GM12891 (cell line): ENCODE results near the gene RNF150.

ENCODE experiments used
- POLR2A ChIP-seq: IDR thresholded peaks from 2 replicates; pipeline ENCODE4 v1.6.1; 2011; ENCODE audit warnings: low read depth, low read length, control low read depth
- POLR2AphosphoS5 ChIP-seq: IDR thresholded peaks from 2 replicates; pipeline ENCODE4 v1.6.1; 2011; ENCODE audit warnings: low read depth, low read length, control low read depth
- POU2F2 ChIP-seq: IDR thresholded peaks from 2 replicates; pipeline ENCODE4 v1.6.1; 2011; ENCODE audit warnings: low read depth, mild to moderate bottlenecking, control low read depth, low read length, moderate library complexity
- TAF1 ChIP-seq: IDR thresholded peaks from 2 replicates; pipeline ENCODE4 v1.6.1; 2011; ENCODE audit warnings: low read depth, low read length, control low read depth

DNA sequence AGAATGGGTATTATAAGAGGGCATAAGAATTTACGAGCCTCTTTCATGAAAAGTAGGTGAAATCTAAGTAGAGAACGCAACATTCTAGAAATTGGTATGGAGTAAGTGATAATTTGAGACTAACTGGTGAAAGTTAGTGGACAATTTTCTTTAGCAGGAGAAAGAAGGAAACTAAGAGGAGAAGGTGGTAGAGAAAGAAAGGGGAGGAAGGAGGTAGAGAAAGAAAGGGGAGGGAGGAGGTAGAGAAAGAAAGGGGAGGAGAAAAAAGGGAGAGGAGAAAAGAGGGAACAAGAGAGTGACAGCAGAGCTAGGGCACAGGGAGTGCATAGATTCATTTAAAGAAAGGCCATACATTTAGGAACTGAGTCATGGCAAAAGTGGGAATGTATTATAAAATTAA lies 94.1 kb downstream of the RNF150 start:
- TF ChIP-seq POLR2AphosphoS5 (no peak), POLR2A (no peak), TAF1 (no peak), POU2F2 (no peak)
